Smooth muscle cell (in vitro differentiated cells): Measurements from ENCODE around the gene ARID1B. TPM values are rescaled to one million over a fixed set of nuclear protein-coding genes. Genes with fewer than 3 reads are reported as not detected.

Experiments used
- DNase-seq: peaks from one replicate; lab custom pipeline; 2025; ENCODE audit not compliant: unreplicated experiment; lab: John Stamatoyannopoulos, UW
- H2AFZ ChIP-seq: fragments of 200-600 bp; sonication (generic); 2 replicates; pipeline ENCODE4 v1.6.0; 2016; ENCODE audit warnings: antibody characterized with exemption, low read depth, mild to moderate bottlenecking
- H3F3A ChIP-seq: fragments of 200-600 bp; sonication (generic); 2 replicates; pipeline ENCODE4 v1.6.0; 2017; ENCODE audit warnings: antibody characterized with exemption, low read depth
- H3K27ac ChIP-seq: fragments of 200-600 bp; sonication (generic); 2 replicates; pipeline ENCODE4 v1.5.1; 2016; ENCODE audit warnings: low read depth, mild to moderate bottlenecking
- H3K27me3 ChIP-seq: fragments of 200-600 bp; sonication (generic); 2 replicates; pipeline ENCODE4 v1.6.1; 2016; ENCODE audit warnings: low read depth, mild to moderate bottlenecking
- H3K36me3 ChIP-seq: fragments of 200-600 bp; sonication (generic); 2 replicates; pipeline ENCODE4 v1.5.1; 2016; ENCODE audit warnings: low read depth
- H3K4me1 ChIP-seq: fragments of 200-600 bp; sonication (generic); 2 replicates; pipeline ENCODE4 v1.5.1; 2016; ENCODE audit warnings: low read depth
- H3K4me2 ChIP-seq: fragments of 200-600 bp; sonication (generic); 2 replicates; pipeline ENCODE4 v1.6.0; 2016; ENCODE audit warnings: mild to moderate bottlenecking
- H3K4me3 ChIP-seq: fragments of 200-600 bp; sonication (generic); 2 replicates; pipeline ENCODE4 v1.5.1; 2016; ENCODE audit warnings: mild to moderate bottlenecking
- H3K79me2 ChIP-seq: fragments of 200-600 bp; sonication (generic); 2 replicates; pipeline ENCODE4 v1.6.0; 2016; ENCODE audit warnings: low read depth, mild to moderate bottlenecking
- H3K9ac ChIP-seq: fragments of 200-600 bp; sonication (generic); 2 replicates; pipeline ENCODE4 v1.6.0; 2016; ENCODE audit warnings: low read depth
- H3K9me3 ChIP-seq: fragments of 200-600 bp; sonication (generic); replicated peaks from 2 replicates; pipeline ENCODE4 v1.5.1; 2016; ENCODE audit warnings: low read depth
- H4K20me1 ChIP-seq: fragments of 200-600 bp; sonication (generic); 2 replicates; pipeline ENCODE4 v1.6.0; 2016; ENCODE audit warnings: low read depth
- CTCF ChIP-seq: fragments of 200-600 bp; sonication (generic); IDR thresholded peaks from 2 replicates; pipeline ENCODE4 v1.5.1; 2017; ENCODE audit warnings: borderline replicate concordance, mild to moderate bottlenecking, antibody characterized with exemption; ENCODE audit not compliant: insufficient read depth, poor library complexity, severe bottlenecking
- WGBS: methylation state at CpG from one replicate; pipeline ENCODE4 v1.1.7; 2016; ENCODE audit warnings: low lambda C conversion rate; 5-methylcytosine and 5-hydroxymethylcytosine counted together
- polyA plus RNA-seq: library from polyadenylated mRNA; unstranded; fragments of >200 nt; fragmentation: Nextera tagmentation; extraction: Ambion mirVana; gene quantifications from 2 replicates; pipeline ENCODE4 v1.2.1, GENCODE V29; 2016
- total RNA-seq: library from RNA; depleted of rRNA; stranded (reverse); fragments of >200 nt; gene quantifications from 2 replicates; pipeline ENCODE4 v1.2.3, GENCODE V29; 2014

The ARID1B gene
- total and polyA plus RNA-seq, 2 experiments from 2014 or later, result 30.1 to 65.4 TPM

GRCh38 chr6:157215717-157216116 lies 438.5 kb downstream of the ARID1B start:
- Histone ChIP-seq H3F3A (no peaks in the 10 kb centered on the region), H2AFZ (no peak overlapping the region), H3K4me1 (peaks cover 4% of the 10 kb centered on the region), H3K79me2 (no peaks in the 10 kb centered on the region), H3K36me3 (no peaks in the 10 kb centered on the region), H3K9ac (no peak overlapping the region), H3K9me3 (no peaks in the 10 kb centered on the region), H3K27me3 (no peaks in the 10 kb centered on the region), H3K27ac (no peak overlapping the region), H3K4me3 (no peak overlapping the region), H4K20me1 (no peaks in the 10 kb centered on the region), H3K4me2 (no peak overlapping the region)
- TF ChIP-seq CTCF, result no peak
- DNase-seq, result no peak
- WGBS, result 98% methylated on average over 2 of the region's 2 CpGs

DNA sequence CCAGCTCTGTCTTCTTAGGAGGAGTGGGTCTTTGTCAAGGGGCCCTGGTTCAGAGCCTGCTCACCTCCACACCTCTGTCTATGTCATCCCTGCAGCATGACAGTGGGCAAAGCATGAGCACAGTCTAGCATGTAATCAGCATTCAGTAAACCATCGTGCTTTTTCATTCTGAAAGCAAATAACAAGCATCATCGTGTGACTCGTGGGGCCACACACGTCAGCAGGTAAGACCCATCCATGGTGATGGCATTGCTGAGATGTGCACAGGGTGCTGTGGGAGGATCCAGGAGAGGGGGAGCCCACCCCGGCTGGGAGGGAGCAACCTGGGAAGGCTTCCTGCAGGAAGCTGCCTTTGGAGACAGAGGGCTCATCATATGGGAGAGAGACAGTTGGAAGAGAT lies 439.4 kb downstream of the ARID1B start:
- Histone ChIP-seq H3K36me3 (no peaks in the 10 kb centered on the region), H3K27ac (no peak overlapping the region), H3K4me1 (peaks cover 4% of the 10 kb centered on the region), H3K9me3 (no peaks in the 10 kb centered on the region), H3K4me3 (no peak overlapping the region), H3K27me3 (no peaks in the 10 kb centered on the region), H3K9ac (no peak overlapping the region), H3K4me2 (no peak overlapping the region), H3F3A (no peaks in the 10 kb centered on the region), H2AFZ (no peak overlapping the region), H3K79me2 (no peaks in the 10 kb centered on the region), H4K20me1 (no peaks in the 10 kb centered on the region)
- no peak for TF ChIP-seq CTCF
- WGBS, result 96% methylated on average over 5 of the region's 5 CpGs
- DNase-seq, result no peak

- no peaks in the 10 kb centered on the region for H3K79me2 ChIP-seq
- no peak for TF ChIP-seq CTCF
- H3K4me3 ChIP-seq, result no peak overlapping the region
- H2AFZ ChIP-seq, result no peak overlapping the region
- 93% methylated on average over 17 of the region's 20 CpGs for WGBS
- peaks cover 4% of the 10 kb centered on the region for H3K4me1 ChIP-seq
- no peak overlapping the region for H3K4me2 ChIP-seq
- no peak overlapping the region for H3K27ac ChIP-seq
- H3K36me3 ChIP-seq, result no peaks in the 10 kb centered on the region
- H3K27me3 ChIP-seq, result no peaks in the 10 kb centered on the region
- no peaks in the 10 kb centered on the region for H3F3A ChIP-seq
- DNase-seq, result no peak
- H4K20me1 ChIP-seq, result no peaks in the 10 kb centered on the region
- H3K9me3 ChIP-seq, result no peaks in the 10 kb centered on the region
- H3K9ac ChIP-seq, result no peak overlapping the region
These were observed 440.2 kb downstream of the ARID1B start for GRCh38 chr6:157217198-157217893.

DNA sequence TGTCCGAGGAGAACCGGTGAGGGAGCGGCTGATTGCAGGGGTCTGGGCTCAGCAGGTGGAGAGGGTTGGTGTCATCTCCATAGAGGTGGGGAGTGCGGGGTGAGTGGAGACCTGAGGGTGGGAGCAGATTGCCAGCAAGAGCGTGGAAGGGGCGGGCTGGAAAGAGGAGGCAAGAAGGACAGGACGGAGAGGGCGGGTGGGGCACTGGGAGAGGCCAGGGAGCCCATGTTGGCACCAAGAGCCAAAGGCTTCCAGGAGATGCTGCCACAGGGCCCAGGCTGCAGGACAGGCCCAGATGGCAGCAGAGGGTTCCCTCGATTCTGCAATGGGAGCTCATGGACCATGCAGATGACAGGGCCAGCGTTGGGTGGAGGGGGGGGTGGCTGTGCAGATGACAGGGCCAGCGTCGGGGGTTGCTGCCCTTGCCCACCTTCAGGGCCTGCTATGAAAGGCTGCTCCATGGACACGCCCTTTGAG lies 440.8 kb downstream of the ARID1B start:
- H3K4me3 ChIP-seq, result no peak overlapping the region
- no peaks in the 10 kb centered on the region for H3K27me3 ChIP-seq
- H2AFZ ChIP-seq, result no peak overlapping the region
- H3K4me1 ChIP-seq, result peaks cover 4% of the 10 kb centered on the region
- no peaks in the 10 kb centered on the region for H3K9me3 ChIP-seq
- H3K4me2 ChIP-seq, result no peak overlapping the region
- H3K36me3 ChIP-seq, result no peaks in the 10 kb centered on the region
- no peak for DNase-seq
- H4K20me1 ChIP-seq, result no peaks in the 10 kb centered on the region
- H3K79me2 ChIP-seq, result no peaks in the 10 kb centered on the region
- no peak overlapping the region for H3K27ac ChIP-seq
- 89% methylated on average over 10 of the region's 13 CpGs for WGBS
- H3F3A ChIP-seq, result no peaks in the 10 kb centered on the region
- no peak overlapping the region for H3K9ac ChIP-seq
- no peak for TF ChIP-seq CTCF
